Limb (tissue), 2 donors: ENCODE measurements around the gene WDR45.
"Not testable (repeated sequence)": the region's sequence is repeated elsewhere in the genome, so short reads cannot be mapped to it uniquely, and the experiment has no call there.

ENCODE experiments used
- DNase-seq, 2 donors: peaks; one replicate each; pipeline ENCODE4 v3.0.0-alpha.2; 2016; ENCODE audit errors: extremely low spot score in 2 of 2

Gene WDR45

DNA sequence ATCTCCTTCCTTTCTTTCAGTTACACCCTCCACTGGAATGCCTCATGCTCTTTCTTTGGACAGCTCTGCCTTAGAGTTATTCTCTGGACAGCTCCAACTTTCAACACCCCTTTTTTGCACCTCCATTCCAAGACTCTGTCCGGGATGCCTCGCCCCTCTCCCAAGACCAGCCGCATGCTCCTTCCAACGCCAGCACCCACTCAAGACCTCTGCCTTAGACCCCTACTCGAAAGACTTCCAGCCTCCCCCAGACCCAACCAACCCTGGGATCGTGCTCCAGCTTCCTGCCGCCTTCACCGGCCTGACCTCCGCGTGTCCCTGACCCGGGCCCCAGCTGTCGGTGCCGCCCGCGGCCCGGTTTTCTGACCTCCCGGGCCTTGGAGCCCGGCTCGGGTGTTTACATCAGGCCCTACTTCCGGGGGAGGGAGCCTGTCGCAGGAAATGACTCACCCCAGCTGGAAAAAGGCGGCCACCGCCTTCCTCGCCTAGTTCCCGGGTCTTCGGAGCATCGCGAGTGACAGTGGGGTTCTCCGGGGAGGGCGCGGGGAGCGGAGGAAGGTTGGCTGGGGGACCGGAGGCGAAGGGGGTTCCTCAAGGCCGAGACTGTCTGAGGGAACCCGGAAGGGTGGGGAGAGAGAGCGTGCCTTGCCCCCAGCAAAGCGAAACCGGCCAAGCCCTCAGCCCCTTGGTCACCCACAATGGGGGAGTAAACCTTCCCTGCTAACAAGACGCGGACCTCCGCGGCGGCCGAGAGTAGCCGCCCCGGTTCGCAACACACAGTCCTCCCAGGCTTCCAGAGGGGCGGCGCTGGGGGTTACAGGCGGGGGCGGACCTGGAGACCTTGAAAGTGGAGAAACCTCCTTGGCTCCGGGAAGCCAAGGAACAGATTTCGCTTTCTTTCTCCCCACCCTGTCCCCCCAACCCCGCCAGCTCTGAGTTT, at the start of gene WDR45:
TSS of gene WDR45 (minus strand) at position 399 of the 940 bp plus-strand sequence. CDS start 1,792 bp downstream, outside the sequence.
- DNase-seq = peak; percentile 61 to 80

DNA sequence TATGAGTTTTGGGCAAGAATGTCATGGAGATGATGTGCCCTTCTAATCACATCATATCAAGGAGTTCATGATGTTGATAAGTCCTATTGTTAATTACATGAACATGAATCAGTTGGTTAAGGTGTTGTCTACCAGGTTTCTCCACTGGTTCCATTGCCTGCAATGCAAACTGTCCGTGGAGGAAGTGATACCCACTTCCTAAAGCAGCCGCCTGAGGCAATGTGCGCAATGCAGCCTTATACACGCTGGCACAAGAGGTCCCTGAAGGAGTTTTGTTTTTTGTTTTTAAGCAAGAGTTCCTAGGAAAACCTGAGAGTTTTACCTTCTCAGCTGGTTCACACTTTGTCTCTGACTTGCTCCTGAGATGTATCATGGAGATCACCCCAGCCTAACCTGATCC, 49.7 kb upstream of the WDR45 start:
- DNase-seq = no peak

DNA sequence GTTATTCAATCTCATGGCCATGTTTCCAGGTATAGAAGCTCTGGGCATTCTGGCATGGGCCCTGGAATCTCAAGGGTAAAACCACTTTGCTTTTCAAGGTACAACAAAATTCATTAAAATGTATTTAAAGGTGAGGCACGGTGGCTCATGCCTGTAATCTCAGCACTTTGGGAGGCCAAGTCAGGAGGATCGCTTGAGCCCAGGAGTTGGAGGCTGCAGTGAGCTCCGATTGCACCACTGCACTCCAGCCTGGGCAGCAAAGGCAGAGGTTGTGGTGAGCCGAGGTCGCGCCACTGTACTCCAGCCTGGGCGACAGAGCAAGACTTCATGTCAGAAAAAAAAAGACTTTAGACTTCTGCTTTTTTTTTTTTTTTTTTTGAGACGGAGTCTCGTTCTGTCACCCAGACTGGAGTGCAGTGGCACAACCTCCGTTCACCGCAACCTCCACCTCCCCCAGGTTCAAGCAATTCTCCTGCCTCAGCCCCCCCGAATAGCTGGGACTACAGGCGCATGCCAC, 48.1 kb upstream of the WDR45 start:
- DNase-seq = not testable (repeated sequence)

DNA sequence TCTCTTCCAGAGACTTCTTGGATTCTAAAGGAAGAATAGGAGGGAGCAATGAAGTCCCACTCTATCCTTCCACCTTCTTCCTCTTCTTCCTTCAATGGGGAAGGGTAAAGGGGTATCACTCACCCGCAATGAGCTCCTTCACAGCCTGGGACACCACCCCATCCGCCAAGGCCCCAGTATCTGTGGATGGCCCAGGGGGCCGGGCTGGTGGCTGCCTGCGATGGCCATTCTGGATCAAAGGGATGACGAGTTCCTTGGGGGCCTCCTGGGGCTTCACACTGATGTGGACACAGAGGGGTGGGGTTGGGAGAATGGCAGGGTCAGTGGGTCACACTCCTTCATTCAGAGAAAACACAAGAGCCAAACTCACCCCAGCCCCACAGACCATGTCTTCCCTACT, 42.8 kb upstream of the WDR45 start:
- no peak for DNase-seq

DNA sequence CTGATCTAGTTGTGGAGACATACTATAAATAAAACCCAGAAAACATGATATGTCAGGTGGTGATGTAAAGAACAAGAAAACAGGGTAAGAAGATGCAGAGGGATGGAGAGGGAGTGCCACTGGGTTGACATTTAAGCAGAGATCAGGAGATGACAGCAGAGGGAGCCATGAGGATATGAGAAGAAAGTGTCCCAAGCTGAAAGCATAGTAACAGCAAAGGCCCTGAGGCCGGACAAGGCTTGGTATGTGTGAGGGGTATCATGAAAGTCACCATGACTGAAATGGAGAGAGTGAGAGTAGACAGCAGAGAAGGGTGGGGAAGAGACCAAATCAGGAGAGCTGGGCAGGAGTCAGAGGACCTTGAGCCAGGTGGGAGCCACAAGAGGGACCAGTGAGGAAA, 40.4 kb upstream of the WDR45 start:
- no peak for DNase-seq

DNA sequence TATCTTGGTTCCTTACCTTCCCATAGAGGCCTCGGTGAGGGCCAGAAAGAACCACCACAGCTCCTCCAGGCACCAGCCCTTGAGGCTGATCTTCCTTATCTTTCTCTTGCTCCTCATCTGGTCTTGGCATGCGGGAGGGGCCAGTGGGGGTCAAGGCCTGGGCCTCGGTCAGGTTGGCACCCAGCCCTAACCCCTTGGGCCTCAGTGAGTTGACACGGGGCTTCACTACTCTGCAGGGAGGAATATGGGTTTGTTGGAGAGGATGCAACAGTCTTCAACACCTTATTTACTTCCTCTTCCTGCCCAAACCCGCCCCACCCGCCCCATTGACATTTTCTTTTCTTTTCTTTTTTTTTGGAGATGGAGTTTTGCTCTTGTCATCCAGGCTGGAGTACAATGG, 37.9 kb upstream of the WDR45 start:
- no peak for DNase-seq

DNA sequence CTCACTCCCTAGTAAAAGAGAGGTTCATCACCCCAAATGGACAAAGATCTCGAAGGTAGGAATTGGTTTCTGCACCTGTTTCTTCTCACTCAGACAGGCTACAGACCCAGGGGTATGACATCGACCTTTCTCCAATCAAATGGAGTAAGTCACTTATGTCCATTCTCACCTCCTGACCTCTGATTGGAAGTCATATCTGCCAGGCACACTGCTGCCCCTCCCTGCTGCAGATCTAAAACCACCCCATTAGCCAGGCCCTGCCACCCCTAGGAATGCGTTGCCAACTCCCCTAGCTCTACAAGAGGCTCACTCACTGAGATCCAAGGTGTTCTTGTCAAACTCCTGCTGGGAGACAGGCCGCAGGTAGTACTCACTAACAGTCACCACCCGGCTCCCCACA, 37.0 kb upstream of the WDR45 start:
- DNase-seq = no peak

DNA sequence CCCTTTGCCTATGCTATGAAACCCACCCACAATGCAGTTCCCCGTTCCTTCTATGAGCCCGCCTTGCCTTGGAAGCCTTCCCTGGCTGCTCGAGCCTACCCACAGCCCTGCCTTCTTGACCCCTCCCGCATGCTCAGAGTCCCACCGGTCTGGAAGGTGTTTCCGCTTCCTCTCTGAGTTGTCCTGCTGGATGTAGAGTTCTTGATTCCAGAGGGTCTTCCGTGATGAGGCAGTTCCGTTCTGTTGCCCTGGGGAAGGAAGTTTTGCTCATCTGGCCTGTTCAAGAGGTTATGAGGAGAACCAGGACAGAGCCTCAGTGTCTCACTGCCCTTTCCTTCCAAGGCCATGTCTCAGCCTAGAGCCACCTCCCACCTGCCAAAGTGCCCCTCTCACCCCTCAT, 36.4 kb upstream of the WDR45 start:
- DNase-seq = no peak

DNA sequence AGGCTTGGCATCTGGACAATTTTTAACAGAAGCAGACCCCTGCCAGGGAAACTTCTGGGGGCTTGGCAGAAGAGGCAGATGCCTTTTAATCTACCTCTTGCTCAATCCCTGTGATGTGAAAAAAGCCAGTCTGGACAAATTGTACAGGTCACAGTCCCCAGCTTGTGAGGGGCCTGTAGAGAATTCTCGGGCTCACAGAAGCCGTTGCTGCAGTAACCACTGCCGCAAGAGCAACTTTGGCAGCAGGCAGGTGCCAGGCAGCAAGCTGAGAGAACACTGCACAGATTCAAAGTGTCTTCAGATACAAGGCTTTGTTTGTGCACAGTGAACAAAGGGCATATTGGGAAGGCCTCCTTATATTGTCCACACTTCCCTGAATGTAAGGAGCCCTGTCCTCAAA, 32.1 kb upstream of the WDR45 start:
- DNase-seq = no peak

DNA sequence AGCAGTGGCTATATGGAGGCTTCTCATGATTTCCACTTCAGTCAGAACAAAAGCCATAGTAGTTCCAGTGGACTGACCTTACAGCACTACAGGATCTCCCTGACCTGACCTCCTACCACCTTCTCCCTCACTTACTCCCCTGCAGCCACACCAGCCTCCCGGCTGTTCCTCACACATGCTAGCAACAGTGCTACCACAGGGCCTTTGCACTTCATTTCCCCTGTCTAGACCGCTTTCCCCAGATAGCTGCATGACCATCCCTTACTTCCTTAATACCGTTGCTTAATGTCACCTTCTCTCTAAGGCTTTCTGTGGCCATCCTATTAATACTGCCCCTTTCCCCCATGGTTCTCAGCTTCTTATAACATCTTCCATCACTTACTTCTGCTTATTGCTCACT, 30.7 kb upstream of the WDR45 start:
- DNase-seq = no peak

DNA sequence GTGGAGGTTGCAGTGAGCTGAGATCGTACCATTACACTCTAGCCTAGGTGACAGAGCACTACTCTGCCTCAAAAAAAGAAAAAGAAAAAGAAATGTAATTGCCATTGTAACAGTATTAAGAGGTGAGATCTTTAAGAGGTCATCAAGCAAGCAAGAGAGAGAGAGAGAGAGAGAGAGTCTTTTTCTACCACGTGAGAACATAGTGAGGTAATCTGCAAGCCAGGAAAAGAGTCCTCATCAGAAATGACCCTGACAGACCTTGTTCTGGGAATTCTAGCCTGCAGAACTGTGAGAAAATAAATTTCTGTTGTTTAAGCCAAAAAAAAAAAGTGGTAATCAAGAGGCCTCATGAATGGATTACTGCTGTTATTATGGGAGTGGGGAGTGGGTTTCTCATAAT, 29.0 kb upstream of the WDR45 start:
- DNase-seq = no peak

DNA sequence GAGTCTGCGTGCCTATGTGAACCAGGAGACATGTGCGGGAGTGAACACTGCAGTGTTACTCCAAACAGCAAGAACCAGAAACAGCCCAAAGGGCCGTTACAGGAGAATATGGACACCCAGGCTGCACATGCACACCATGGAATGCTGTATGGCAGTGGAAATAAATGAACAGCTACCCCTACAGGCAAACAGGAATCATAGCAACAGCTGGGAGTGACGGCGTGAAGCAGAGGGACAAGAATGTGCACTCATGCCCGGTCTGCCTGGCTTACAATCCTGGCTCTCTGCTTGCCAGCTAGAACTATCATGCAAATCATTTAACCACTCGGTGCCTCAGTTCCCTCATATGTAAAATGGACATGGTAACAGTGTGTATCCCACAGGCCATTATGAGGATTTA, 27.2 kb upstream of the WDR45 start:
- peak in 1 of 2 donors; percentile 2 for DNase-seq

DNA sequence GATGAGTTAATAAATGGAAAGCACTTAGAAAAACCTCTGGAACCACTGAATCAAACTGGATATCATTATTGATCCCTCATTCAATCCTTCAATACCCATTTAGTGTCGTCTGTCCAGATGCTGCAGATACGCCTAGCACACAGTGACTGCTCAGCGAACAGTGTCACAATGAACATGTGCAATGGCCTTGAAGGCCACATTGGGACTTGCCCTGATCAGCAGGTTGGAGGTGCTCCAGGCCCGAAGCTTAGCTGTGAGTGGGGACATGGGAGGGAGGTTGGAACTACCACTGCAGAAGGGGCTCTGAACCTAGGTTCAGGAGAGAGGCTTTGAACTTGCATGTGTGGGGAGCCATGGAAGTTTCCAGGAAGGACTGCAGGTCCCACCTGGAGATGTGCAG, 26.6 kb upstream of the WDR45 start:
- DNase-seq = no peak

DNA sequence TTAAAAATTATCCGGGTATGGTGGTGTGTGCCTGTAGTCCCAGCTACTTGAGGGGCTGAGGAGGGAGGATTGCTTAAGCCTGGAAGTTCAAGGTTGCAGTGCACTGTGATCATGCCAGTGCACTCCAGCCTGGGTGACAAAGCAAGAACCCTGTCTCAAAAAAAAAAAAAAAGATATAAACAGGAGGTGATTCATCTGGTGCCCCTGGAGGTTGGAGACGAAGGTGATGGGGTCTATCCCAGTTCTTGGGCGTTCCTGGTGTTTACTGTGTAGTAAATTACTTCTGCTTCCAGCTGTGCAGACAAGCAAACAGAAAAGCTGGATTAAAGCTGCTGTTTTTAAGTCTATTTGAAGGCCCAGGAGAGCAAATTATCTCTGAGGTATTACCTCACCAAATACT, 23.9 kb upstream of the WDR45 start:
- DNase-seq = no peak

DNA sequence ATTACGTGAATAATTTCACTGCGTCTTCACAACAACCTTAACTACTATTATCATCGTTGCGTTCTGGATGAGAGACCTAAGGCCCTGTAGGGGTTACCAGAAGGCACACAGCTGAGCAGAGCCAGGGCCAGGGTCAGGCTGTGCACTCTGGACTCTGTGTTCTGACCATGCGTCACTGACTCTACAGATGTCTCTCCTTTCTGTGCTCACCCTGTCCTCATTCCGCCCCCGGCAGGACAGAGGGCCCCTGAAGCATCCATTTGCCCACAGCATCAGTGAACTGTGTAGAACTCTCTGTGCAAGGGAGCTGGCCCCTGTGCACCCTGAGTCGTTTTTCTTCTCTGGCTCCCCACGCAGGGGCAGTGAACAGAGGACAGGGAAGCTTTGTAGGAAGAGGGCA, 22.5 kb upstream of the WDR45 start:
- no peak for DNase-seq

DNA sequence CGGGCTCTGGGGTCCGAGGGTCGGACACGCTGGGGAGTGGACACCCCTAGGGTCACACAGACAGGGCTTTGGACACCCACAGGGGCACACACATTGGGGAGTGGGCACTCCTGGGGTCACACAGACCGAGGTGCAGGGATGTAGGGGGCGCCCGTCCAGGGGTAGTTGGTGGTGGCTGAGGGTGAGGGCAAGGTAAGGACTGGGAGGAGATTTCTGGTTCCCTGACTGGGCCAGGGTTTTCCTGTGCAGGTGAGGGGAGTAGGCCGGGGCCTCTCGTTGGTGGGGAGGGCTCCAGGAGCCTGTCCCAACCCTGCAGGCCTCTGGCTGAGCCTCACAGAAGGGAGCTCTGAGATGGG, 21.9 kb upstream of the WDR45 start:
- no peak for DNase-seq

DNA sequence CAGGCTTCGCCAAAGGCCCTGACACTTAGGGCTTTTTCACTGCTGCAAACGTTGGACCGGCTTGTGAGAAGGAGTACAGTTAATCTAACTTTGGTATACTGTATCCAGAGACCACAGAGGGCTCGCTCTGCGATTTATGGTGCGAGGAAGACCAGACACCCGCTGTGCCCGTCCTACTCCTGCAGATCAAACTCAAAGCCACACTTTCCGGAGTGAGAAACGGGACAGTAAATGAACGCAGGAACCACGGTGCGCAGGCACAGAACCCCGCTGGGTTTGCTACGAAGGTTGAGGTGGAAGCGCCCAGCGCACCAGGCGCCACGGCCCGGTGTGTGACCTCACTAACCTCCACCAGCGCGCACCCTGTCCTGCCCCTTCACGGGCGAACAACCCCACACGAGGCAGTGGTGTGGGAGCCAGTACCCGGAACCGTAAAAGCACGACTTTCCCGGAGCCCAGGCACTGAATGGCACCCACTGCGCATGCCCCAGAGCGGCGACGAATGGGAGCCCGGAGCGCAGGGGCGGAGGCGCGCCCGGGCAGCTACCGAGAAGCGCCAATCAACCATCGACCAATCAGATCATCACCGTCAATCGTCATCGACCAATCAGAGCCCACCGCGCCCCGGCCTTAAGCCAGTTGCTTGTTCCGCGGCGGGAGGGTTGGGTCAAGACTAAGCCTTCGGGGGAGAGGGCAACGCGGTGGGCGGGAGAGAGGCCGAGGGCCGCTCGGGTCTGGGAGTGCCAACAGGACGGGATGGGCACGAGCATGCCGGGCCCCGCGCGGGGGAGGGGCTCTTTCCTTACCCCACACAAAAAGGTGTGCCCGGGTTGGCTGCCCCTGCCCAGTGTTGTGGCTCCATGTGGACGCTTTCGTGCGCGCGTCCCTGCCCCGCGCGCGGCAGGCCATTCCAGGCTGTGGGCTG, 21.3 kb upstream of the WDR45 start:
- DNase-seq = peak; percentile 89 to 90

DNA sequence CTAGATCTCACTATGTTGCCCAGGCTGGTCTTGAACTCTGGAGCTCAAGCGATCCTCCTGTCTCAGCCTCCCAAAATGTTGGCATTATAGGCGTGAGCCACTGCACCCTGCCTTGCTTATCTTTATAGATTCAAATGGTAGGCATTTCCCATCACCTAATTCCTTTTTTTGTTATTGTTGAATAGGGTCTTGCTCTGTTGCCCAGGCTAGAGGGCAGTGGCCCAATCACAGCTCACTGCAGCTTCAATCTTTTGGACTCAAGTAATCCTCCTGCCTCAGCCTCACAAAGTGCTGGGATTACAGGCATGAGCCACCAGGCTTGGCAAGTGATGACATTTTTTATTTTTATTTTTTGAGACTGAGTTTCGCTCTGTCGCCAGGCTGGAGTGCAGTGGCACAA, 16.7 kb upstream of the WDR45 start:
- no peak for DNase-seq

DNA sequence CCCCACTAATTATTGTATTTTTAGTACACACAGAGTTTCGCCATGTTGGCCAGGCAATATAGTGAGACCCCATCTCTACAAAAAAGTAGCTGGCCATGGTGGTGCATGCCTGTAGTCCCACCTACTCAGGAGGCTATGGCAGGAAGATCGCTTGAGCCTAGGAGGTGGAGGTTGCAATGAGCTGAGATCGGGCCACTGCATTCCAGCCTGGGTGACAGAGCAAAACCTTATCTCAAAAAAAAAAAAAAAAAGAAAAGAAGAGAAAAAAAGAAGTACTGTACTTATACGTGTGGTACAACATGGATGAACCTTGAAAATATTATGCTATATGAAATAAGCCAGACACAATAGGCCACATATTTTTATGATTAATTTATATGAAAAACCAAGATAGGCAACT, 9.9 kb upstream of the WDR45 start:
- no peak for DNase-seq

DNA sequence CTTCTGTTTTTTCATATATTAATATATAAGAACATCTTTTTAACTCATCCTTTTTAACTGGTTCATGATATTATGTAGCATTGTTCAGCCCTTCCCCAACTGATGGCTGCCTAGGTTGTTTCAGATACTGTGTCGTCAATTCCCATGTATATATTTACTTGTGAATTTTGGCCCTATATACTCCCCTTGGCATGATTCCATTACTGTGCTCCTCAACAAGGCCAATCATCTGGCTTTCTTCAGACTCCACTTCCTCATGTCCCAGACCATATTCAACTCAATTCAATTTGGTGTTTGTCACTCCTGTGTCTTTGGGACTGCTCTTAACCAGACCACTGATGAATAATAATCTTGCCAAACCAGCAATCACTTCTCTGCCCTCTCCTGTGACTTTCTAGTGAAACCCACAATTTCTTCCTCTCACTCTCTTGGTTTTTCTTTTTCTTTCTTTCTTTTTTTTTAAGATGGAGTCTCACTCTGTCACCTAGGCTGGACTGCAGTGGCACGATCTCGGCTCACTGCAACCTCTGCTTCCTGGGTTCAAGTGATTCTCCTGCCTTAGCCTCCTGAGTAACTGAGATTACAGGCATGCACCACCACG, 2.7 kb upstream of the WDR45 start:
- no peak for DNase-seq

DNA sequence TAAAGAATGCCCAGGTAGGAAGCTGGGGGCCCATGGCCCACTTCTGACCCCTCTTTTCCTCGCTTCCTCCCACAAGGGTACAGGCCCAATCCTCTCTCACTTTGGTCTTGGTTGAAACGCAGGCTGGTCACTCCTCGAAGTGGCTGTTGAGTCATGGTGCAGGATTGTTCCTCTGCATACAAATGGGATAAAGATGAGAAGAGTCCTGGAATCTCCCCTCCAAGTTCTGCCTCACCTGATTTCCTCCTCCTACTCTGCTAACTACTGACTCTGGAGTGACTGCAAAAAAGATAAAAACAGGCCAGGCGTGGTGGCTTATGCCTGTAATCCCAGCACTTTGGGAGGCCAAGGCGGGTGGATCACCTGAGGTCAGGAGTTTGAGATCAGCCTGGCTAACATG, 1.7 kb downstream of the WDR45 start:
- DNase-seq = no peak

DNA sequence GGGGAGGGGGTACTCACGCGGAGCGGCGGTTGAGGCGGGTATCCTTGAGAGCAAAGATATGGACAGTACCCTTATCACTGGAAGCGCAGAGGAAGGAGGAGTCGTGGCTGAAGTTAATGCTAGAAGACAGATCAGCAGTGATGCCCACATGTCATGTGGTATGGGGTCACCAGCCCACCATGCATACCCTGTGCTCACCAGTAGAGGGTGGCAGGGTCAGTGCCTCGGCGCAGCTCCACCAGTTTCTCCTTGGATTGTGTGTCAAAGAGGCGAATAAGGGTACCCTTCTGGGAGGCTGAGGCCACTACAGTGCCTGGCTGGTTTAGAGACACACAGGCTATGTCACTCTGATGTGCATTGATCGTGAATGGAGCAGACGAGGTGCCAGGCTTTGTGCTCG, 4.3 kb downstream of the WDR45 start:
- DNase-seq = no peak
